ENCODE results near the gene ANKRA2. TPM values are rescaled to one million over a fixed set of nuclear protein-coding genes. Genes with fewer than 3 reads are reported as not detected.
"Not testable (repeated sequence)": the region's sequence is repeated elsewhere in the genome, so short reads cannot be mapped to it uniquely, and the experiment has no call there.

ANKRA2 gene
- total and polyA plus RNA-seq, 2 of the 8 experiments (the other 6 are each of a cell fraction or from before 2014, with no cell fraction given), result 7.0 to 12.6 TPM

- not testable (repeated sequence) for H3K79me1 ChIP-seq (ENCODE audit: low read depth, low read length); H3K27me3 ChIP-seq (replicated peaks in 1 of 4; ENCODE audit: control insufficient read depth in 3 of 4, extremely low read depth in 1 of 4, insufficient read depth in 3 of 4, low read length in 3 of 4); H3K9ac ChIP-seq (replicated peaks in 1 of 4; ENCODE audit: extremely low read depth in 1 of 4, low read depth in 3 of 4, low read length in 3 of 4); H2BK5ac ChIP-seq (ENCODE audit: low read depth, low read length); H3K27ac ChIP-seq (ENCODE audit: low read depth, low read length); H2BK120ac ChIP-seq (replicated peaks; ENCODE audit: low read depth, low read length); H2AK5ac ChIP-seq (ENCODE audit: low read depth, low read length); H3K4me2 ChIP-seq (ENCODE audit: insufficient read depth in 1 of 2, low read depth in 2 of 2, low read length in 2 of 2); H3K4me3 ChIP-seq (ENCODE audit: extremely low read depth in 1 of 4, insufficient read depth in 2 of 4, low read depth in 3 of 4, low read length in 4 of 4); H2BK15ac ChIP-seq (ENCODE audit: low read length); H3K56ac ChIP-seq (replicated peaks; ENCODE audit: insufficient read length, low read depth, low read length); H4K8ac ChIP-seq (ENCODE audit: extremely low read depth, insufficient read depth, low read length); H3K14ac ChIP-seq (ENCODE audit: insufficient read length); H4K5ac ChIP-seq (ENCODE audit: insufficient read length, low read depth, low read length); H4K20me1 ChIP-seq (replicated peaks in 1 of 2; ENCODE audit: control insufficient read depth in 1 of 2, insufficient read depth in 2 of 2, low read length in 2 of 2); H3K18ac ChIP-seq (ENCODE audit: extremely low read depth, low read length); H4K91ac ChIP-seq (replicated peaks; ENCODE audit: insufficient read length, low read length); H3K4me1 ChIP-seq (replicated peaks in 1 of 4; ENCODE audit: control insufficient read depth in 3 of 4, insufficient read depth in 4 of 4, low read length in 3 of 4); H2AFZ ChIP-seq (ENCODE audit: low read length); H3K23me2 ChIP-seq (ENCODE audit: low read depth, low read length); H3K9me3 ChIP-seq (ENCODE audit: insufficient read depth in 2 of 2, low read depth in 1 of 2, low read length in 1 of 2); H3K4ac ChIP-seq (replicated peaks; ENCODE audit: insufficient read length, low read depth, low read length); H3K23ac ChIP-seq (ENCODE audit: insufficient read length); H2BK12ac ChIP-seq (ENCODE audit: low read depth, low read length); FAIRE-seq; DNase-seq (ENCODE audit: low read depth in 1 of 2, low spot score in 2 of 2); H2BK20ac ChIP-seq (ENCODE audit: low read length); H3K79me2 ChIP-seq (ENCODE audit: control insufficient read depth in 1 of 2, insufficient read depth in 2 of 2, low read length in 2 of 2)
- WGBS, 2 experiments (ENCODE audit: extremely low coverage in 1 of 2, insufficient coverage in 1 of 2, insufficient read length in 1 of 2, insufficient replicate concordance in 2 of 2, low coverage in 1 of 2, low lambda C conversion rate in 2 of 2, missing lambda C conversion rate in 1 of 2), result 95% methylated on average over 26 of the region's 26 CpGs; no CpG with 5 or more reads in 1 of the 2 experiments
- H3K36me3 ChIP-seq (ENCODE audit: control insufficient read depth in 2 of 4, insufficient read depth in 4 of 4, low read length in 3 of 4), result peaks cover 5 to 33% (median 16%) of the 10 kb centered on the region in 4 experiments; a peak in 7 of 8 replicates
- POLR2A ChIA-PET (ENCODE audit: partially characterized antibody), result interaction anchor here (1.0 to 5.0 kb wide), 5 partner anchors 10 to 54 kb away, joined by 3 to 58 read pairs (median 8); partner anchors contain the start of gene BTF3
- CTCF ChIA-PET (ENCODE audit: partially characterized antibody), result interaction anchor here (0.6 to 3.7 kb wide), 10 partner anchors 10 to 292 kb away, joined by 3 to 20 read pairs (median 3); partner anchors contain the start of gene BTF3
Measured at GRCh38 chr5:73508521-73508920, 56.9 kb downstream of the ANKRA2 start.

All from H1 (cell line).